ENCODE data around the gene MAP6. TPM values are rescaled to one million over a fixed set of nuclear protein-coding genes. Genes with fewer than 3 reads are reported as not detected.

The MAP6 gene
- total RNA-seq, 1 donor from 2014 or later = 1.8 TPM

GRCh38 chr11:75537740-75538139 lies 131.1 kb downstream of the MAP6 start:
- no peak overlapping the region for H3K4me3 ChIP-seq (ENCODE audit: low read depth, low read length)
- no peak for TF ChIP-seq CTCF (conservative IDR thresholded peaks at IDR 0.05; ENCODE audit: low read depth, low read length)
- DNase-seq (ENCODE audit: low read depth) = no peak

Other genes with a start within 250 kb of the MAP6 start
- gene KLHL35, start 235.8 kb downstream of the MAP6 start, total RNA-seq = 1.4 and 3.3 TPM in 2 replicates
- 8.5 and 17.4 TPM in 2 replicates for gene GDPD5, start 143.1 kb downstream of the MAP6 start, total RNA-seq
- 231 and 256 TPM in 2 replicates for gene SERPINH1, start 106.8 kb downstream of the MAP6 start, total RNA-seq
- gene MOGAT2, start 48.8 kb upstream of the MAP6 start, total RNA-seq = not detected in 2 replicates
- 1.8 and 2.0 TPM in 2 replicates for gene DGAT2, start 99.7 kb upstream of the MAP6 start, total RNA-seq
- 6.1 and 7.4 TPM in 2 replicates for gene UVRAG, start 146.2 kb upstream of the MAP6 start, total RNA-seq